HG03025 (cell line): ENCODE measurements around the gene DSTN.

Source experiments
- ATAC-seq: cut with Tn5 transposase; IDR thresholded peaks from one replicate; pipeline ENCODE4 v1.9.1; 2021; ENCODE audit warnings: mild to moderate bottlenecking, moderate library complexity; ENCODE audit not compliant: unreplicated experiment, low FRiP score

DSTN gene

DNA sequence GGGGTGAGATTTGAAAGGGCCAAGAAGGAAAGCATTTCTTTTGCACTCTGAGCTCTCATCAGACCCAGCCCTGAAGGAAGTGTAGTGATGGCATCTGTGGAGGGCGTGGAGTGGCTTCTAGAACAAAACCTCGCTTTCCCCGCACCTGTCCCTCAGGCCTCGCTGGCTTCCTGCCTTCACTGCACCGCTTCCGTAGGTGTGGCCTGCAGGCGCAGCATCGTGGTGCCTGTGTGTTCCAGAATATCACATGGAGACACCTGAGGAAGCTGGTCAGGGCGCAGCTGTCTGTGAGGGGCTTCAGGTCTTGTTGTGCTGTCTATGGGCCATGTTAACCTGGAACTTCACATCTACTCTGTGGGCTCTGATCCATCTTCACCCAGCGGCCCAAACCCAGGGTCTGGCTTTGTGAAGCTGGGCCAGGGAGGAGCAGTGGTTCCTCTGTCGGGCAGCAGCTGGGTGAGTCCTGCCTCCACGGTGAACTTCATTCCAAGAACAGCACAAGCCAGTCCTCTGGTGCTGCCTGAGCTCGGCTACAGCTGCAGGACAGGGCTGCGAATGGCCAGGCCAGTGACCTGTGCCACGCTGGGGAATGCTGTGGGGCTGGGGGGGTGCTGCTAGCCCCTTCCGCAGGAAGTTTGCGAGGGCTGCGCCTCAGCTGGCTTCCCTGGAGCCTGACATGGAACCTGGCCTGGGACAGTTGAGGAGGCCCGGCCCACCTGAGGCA is 40.9 kb downstream of the DSTN start:
- ATAC-seq = no peak

DNA sequence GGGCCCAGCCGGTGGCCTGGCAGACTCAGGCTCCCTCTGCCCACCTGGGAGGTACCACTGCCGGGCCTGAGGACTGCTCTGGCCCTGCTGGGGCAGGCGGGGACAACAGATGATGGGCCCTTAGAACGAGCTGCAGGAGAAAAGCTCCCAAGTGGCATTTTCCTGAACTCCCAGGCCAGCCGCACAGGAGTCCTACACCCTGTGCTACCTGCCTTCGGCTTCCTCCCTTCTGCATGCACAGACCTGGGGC is 41.3 kb downstream of the DSTN start:
- no peak for ATAC-seq

DNA sequence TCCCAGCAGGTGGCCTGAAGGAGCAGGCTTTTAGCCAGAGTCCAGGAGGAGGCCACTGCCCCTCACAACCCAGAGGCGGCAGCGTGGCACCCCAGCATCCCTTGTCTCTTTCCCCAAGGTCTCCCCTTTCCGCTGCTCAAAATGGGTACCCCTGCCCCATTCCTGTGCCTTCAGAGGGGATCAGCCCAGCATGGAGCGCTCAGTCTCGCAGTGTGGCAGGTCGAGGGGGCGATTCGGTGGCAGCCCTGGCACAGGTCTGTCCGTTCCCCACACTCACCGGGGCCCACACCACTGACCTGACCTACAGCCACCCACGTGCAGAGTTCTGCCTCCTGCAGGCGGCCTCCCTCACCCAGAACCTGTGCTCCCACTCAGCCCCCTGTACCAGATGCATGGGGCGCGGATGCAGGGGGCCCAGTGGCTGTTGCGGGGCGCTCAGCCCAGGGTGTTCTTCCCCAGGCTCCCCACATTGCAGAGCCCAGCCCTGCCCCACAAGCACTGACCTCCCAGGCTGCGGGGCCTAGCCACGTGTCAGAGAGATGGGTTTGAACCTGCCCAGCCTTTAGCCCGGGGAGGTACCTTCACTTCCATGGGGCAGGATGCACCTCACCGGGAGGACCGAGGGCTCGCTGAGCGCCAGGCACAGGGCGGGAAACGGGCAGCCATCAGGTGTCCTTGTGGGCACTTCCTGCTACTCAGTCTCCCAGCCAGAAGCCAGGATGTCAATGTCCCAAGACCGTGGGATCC is 41.8 kb downstream of the DSTN start:
- no peak for ATAC-seq

DNA sequence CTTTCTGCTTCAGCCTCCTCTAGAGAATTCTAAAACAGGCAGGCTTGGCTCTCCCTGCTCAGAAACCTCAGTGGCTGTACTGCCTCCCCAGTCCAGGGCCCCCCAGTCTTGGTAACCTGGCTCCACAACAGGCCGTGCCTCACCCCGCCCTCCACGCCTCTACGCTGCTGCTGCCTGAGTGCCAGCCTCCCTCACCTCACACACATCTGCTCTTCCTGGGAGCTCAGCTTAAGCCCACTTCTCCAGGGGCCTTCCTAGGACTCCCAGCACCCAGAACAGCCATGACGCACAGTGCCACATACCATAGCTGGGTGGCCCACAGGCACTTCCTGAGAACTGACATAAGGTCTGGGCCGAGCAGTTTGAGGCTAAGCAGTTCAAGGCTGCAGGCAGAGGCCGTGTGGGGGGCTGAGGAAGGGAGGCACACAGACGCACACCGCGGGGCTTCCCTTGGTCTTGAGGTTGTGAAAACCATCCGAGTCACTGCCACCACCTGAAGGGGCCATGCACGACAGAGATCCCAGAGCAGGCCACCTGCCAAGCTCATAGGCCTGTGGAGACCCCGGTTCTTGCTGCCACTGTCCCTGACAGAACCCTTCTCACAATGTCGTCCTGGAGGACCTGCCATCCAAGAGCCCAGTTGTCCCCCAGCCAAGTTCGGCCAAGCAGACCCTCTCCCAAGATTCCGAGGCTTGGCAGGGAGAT is 42.6 kb downstream of the DSTN start:
- no peak for ATAC-seq

DNA sequence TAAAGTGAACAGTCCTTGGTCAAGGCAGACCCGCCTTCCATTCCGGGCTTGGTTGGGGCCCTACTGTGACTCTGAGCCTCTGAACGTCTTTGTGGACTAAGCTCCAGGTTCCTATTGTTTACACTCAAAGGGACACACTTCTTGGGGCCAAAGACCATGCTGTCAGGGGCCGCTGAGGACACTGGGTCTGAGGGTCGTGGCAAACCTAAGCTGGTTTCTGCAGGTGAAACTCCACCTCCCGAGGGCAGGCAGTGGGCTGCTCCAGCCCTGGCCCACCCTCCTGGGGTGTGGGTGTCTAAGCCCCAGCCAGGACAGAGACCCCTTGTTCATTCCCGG is 43.1 kb downstream of the DSTN start:
- ATAC-seq = no peak

DNA sequence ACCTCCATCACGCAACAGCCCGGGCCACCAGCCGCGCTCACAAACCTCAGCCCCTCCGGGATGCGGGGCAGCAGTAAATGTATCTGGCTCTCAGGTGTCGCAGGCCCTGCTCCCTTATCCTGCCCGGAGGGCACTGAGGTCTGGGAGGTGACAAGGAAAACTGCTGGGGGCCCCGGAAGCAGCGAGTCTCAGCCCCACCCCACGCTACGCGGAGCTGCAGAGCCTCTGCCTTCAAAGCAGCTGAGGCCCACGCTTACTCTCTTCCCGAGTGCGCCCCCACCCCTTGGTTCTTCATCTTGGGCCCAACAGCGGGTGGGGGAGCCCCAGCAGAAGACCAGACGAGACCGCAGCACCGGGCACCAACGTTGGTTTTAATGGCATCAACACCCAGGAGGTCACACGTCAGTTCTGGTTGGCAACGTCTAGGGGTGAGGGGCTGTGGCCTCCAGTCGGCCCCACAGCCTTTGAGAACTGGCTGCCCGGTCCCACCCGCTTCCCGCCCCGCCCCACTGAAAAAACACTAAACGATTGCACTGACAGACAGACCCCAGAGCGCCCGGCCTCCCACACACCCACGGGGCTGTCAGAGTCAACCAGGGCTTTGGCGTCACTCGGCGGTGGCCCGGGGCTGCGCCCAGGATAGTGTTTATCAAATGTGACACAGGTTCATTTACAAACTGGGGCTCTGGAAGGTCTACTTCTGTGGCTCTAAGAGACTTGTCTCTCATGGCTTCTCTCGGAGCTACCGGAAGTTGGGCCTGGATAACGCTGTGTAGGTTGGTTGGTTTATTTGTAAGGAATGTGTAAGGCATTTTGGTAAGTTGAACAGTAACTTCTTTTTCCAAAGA is 43.7 kb downstream of the DSTN start:
- no peak for ATAC-seq

DNA sequence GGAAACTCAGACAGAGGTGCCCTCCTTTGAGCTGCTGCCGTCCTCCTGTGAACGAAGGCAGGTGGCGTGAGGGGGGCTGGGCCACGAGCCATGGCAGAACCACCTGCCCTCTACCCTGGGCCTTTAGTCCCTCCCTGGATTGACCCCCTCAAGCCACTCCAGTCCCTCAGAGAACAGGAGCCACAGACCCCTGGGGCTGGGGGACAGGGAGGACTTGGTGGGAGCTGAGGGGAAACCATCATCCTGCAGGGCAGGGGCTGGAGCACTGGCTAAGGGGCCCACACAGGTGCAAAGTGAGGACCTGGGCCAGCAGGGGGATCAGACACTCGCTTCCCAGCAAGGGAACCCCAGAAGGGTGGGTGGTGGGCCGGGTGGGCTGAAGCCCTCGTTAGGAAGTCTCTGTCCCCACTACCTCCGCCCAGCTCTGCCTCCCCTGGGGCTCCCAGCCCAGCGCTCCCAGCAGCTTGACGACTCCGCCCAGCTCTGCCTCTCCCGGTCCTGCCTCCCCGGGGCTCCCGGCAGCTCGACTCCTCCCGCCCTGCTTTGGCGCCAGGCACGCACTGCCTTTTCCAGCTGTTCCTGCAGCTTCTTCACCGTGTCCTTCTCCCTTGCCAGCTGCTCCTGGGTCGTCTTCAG is 44.4 kb downstream of the DSTN start:
- ATAC-seq = no peak

DNA sequence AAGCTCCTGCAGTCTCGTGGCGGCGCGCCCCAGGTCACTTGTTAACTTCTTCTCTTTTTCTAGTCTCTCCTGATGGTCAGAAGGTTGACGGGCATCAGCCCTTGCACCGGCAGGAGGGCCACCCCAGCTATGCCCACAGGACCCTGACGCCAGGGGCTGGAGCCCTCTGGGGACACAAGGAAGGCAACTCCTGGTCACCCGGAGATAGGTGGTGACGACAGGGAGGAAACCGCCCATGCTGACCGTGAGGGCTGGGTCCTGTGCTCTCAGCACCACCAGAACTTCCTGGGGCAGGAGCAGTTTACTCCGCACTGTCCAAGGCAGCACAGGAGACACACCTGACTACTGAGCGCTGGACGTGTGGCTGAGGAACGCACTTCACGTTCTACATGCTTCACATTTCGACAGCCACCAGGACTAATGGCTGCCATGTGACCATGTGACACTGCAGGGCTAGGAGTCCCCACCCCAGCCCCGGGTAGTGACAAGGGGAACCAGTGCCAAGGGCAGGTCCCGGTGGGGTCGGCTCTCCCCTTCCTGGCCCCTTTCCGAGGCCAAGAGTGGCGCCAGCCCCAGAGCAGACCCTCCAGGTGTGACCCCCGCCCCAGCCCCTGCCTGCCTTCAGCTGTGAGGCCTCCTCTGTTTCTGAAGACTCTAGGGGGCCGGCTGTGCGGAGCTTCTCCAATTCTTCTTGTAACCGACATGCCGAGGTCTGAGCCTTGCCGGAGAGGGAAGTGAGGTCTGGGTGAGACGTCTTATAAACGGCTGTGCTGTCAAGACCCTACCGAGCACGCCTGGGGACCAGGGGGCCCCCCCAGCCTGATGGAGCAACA is 45.2 kb downstream of the DSTN start:
- ATAC-seq = no peak

DNA sequence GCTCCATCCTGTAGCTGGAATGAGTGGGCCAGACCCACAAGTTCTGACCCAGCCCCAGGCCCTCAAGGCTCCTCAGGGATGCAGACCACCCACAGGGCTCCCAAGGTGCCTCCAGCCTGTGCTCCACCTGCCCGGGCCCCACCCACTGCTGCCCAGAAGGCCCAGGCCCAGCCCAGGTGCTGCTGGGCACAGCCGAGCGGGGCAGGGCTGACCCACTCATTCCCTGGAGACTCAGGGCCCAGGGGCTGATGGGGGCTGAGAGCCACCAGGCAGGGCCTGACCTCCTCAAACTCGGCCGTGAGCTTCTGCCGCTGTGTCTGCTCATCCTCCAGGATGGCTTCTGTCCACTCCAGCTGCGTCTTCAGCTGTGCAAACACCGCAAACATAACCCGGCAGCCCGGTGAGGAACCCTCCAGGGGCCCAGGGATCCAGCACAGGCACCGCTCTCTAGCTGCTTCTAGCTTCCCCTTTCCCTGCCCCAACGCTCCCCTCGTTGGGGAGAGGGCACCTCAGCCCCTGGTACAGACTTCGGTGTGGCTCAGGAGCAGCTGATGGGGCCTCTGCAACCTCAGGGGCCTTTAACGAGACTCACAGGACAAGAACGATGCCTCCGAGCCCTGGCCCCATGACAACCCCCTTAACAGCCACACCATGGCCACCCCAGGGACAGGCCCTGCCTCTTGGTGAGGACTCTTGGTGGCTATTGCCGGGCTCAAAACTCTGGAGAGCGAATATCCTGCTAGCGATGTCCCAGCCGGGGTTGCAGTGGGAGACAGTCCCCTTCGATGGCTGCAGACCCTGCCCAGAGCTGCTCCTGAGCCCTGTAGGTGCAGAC is 46.0 kb downstream of the DSTN start:
- no peak for ATAC-seq

DNA sequence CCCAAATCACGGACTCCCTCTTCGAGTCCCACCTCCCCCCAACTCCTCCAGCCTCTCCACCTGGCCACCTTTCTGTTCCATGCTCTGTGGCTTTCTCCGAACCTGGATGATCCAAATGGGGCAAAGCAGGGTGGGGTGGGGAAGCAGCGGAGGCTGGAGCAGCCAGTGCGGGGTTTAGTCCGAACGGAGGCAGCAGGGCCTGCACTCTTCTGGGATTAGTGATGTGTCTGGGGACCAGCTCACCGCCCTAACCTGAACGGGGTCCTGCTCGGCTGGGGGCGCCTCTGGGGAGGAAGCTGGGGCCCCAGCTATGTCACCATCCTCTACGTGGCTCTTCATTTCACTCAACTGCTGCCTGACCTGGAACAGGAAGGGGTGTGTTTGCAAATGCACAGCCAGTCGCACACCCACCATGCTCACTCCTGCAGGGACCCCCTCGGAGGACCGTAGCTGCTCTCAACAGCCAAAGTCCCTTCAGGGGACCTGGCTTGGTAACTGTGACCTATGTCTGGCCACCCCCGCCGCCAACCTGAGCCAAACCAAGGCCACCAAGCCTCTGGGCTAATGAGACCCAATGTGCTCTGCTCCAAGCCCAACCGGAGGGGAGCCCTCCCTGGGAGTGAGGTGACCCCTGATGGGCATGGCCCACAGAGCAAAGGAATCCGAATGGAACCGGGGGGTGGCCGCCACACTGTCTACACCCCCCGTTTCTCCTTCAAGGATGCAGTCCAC is 46.8 kb downstream of the DSTN start:
- ATAC-seq = no peak

DNA sequence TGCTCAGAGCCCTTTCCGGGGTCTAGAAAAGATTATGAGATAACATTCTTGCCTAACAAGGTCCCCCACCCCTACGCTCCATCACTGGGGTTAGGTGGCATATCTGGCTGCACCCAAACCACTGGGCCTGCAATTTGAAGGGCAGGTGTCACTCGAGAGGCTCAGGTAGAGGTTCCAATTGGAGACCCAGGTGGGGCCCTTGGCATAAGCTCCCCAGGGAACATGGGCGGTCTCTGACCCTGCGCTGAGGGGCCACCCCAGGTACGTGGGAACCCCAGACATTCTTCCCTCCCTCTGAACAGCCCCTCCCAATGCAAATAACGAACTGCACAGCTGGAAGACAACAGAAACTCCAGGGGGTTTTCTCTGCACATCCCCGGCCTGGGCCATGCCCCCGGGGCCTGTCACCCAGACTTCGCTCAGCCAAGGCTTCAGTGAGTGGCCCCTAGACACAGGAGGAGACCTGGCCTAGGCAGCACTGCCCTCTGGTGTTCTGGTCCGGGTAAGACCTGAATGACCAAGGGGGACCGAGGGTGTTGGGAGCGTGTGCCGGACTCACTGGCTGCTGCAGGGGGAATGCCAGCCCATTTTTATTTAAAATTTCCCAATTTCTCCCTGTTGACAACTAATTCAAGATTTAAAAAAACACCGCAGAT is 47.5 kb downstream of the DSTN start:
- ATAC-seq = no peak

DNA sequence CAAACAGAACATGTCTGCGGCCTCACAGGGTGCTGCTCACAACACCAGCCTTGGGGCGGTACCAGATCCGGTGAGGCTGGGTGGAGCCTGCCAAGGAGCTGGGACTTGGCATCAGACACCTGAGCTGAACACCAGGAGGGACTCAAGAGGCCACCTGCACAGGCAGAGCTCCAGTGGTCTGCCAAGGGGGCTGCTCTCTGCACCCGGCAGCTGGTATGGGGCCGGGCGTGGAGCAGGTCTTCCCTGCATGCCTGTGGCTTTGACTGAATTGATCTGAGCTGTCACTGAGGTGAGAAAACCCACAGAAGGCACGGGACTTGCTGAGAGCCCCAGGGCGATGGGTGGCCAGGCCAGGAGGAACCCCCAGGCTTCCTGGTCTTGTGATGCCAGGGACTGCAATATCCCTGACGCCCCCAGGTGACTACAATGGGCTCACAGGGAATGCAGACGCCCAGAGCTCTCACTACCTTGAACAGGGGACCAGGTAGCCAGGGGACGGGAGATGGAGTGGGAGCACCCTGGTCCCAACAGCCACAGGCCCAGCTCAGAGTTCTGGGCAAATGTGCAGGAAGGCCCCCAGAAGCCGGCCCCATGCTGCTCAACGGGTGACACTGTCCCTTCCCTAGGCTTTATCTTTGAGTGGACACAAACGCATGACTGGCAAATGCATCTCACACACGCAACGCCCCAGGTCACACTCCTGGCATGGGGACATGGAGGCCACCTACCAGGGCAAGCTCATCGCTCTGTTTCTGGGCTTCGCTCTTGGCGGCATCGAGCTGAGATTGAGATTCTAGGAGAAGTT is 48.2 kb downstream of the DSTN start:
- ATAC-seq = no peak

DNA sequence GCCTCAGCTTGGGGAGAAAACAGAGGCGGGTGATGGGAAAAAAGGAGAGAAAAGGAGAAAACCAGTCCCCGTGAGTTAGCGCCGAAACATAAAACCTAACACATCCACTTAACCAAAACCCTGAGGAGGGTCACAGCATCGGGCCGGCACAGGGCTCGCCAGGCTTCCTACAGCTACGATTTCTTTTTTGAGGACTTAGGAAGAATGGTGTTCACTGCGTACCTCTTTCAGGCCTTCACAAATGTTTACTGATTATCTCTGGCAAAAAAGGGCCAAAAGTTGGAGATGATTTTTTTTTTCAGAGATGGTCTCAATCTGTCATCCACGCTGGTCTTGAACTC is 48.8 kb downstream of the DSTN start:
- no peak for ATAC-seq

DNA sequence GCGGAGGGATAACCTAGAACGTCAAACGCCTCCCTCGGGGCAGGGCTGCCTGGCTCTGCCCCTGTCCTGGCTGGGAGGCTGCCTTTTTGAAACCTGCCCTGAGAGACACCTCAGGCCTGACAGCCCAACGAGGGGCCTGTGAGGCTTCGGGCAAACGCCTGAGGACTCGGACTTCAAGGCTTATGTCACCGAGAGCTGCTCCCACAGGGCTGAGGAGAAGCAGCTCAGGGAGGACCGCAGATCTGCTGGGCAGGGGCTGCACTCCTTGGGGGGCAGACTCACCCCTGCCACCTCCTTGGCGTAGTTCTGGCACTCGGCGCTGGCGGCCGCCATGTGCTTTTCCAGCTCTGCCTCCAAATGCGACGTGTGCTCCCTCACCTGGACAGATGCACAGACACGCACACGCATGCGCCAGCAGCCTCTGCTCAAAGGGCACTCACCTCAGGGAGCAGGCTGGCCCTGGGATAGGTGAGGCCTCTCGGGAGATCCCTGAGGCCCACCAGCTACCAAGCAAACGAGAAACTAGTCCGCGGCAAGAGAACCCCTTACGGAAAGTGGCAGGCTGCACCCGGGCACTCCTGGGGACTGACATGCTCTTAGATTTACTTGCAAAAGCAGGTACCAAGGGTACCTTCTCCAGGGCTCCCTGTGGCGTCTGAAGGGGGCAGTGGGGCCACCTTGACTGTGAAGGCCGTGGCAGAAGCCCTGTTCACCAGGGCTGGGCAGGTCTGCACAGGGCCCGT is 49.6 kb downstream of the DSTN start:
- no peak for ATAC-seq

DNA sequence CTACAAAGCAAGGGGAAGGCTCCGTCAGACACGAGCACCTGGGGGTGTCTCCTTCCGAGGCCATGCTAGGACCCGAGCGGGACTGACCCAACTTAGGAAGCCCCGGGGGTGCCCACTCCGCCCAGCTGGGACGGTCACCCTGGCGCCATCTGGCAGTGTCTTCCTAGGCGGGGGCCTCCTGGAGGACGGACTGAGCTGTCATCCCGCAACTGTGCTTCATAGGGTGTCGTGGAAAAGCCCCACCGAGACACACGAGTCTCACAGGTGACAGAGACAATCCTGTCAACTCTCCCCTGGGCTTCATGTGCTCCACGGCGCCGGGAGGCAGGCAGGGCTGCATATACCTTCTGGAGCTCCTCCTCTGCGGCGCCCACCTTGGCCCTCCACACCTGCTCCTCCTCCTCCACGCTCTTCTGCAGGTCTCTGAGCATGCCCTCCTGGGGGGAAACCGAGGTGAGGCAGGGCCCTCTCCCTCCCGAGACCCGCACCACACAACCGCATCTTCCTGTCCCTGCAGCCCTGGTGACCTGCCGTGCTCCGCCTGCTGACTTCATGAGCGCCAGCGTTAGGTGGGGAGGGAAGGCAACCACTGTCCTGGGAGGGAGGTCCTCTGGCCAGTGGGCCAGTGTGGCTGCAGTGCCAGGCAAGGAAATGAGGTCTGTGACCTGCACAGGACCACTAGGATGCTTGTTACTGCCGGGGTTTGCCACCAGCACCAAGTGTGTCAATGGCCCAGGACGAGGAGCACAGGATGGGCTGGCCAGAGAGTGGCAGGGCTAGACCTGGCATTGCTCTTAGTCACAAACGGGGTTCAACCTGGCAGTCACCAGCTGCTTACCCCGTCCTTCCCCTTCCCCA is 50.7 kb downstream of the DSTN start:
- ATAC-seq = no peak
